ENCODE results near the gene ZNF860.

Gene ZNF860

GRCh38 chr3:31945738-31946052 lies 35.9 kb upstream of the ZNF860 start:
- Histone ChIP-seq H2AFZ (ENCODE audit: low read depth, low read length) (peak overlapping the region; percentile 9; the same call in 1 of the 2 replicates), H3K4me1 (ENCODE audit: low read length) (peaks cover 80% of the 10 kb centered on the region), H3K27ac (ENCODE audit: low read length) (peak overlapping the region; percentile 90), H3K36me3 (replicated peaks; ENCODE audit: low read depth, low read length) (peaks cover 21% of the 10 kb centered on the region), H4K20me1 (ENCODE audit: insufficient read depth, low read length) (no peaks in the 10 kb centered on the region), H3K79me2 (ENCODE audit: low read length) (peaks cover 63% of the 10 kb centered on the region), H3K9ac (ENCODE audit: low read length) (peak overlapping the region; percentile 67), H3K27me3 (ENCODE audit: low read depth, low read length) (no peaks in the 10 kb centered on the region), H3K4me2 (ENCODE audit: low read length) (peak overlapping the region; percentile 70), H3K9me3 (ENCODE audit: insufficient read depth, low read length) (peaks cover 11% of the 10 kb centered on the region), H3K4me3 (ENCODE audit: low read length) (peak overlapping the region; percentile 60)
- TF ChIP-seq CTCF (IDR thresholded peaks at IDR 0.05; ENCODE audit: low read depth, low read length) = no peak
- TF ChIP-seq EZH2phosphoT487 (IDR thresholded peaks at IDR 0.05; ENCODE audit: low read depth) = no peak

GRCh38 chr3:31946484-31947081 lies 35.0 kb upstream of the ZNF860 start:
- H4K20me1 ChIP-seq (ENCODE audit: insufficient read depth, low read length) = no peaks in the 10 kb centered on the region
- H3K4me1 ChIP-seq (ENCODE audit: low read length) = peaks cover 79% of the 10 kb centered on the region
- peak overlapping the region; percentile 90 for H3K27ac ChIP-seq (ENCODE audit: low read length)
- H3K9me3 ChIP-seq (ENCODE audit: insufficient read depth, low read length) = peaks cover 15% of the 10 kb centered on the region
- peaks cover 65% of the 10 kb centered on the region for H3K79me2 ChIP-seq (ENCODE audit: low read length)
- TF ChIP-seq CTCF (IDR thresholded peaks at IDR 0.05; ENCODE audit: low read depth, low read length) = no peak
- TF ChIP-seq EZH2phosphoT487 (IDR thresholded peaks at IDR 0.05; ENCODE audit: low read depth) = no peak
- peaks cover 25% of the 10 kb centered on the region for H3K36me3 ChIP-seq (replicated peaks; ENCODE audit: low read depth, low read length)
- H2AFZ ChIP-seq (ENCODE audit: low read depth, low read length) = 0 out of 2 replicates have a peak overlapping the region, but pooled peaks have one; percentile 0
- no peaks in the 10 kb centered on the region for H3K27me3 ChIP-seq (ENCODE audit: low read depth, low read length)
- peak overlapping the region; percentile 67 for H3K9ac ChIP-seq (ENCODE audit: low read length)
- peak overlapping the region; percentile 53 for H3K4me3 ChIP-seq (ENCODE audit: low read length)
- H3K4me2 ChIP-seq (ENCODE audit: low read length) = peak overlapping the region; percentile 70

GRCh38 chr3:31947162-31947561 lies 34.4 kb upstream of the ZNF860 start:
- Histone ChIP-seq H3K27ac (ENCODE audit: low read length) (peak overlapping the region; percentile 90), H3K27me3 (ENCODE audit: low read depth, low read length) (no peaks in the 10 kb centered on the region), H3K9me3 (ENCODE audit: insufficient read depth, low read length) (peaks cover 15% of the 10 kb centered on the region), H4K20me1 (ENCODE audit: insufficient read depth, low read length) (no peaks in the 10 kb centered on the region), H3K79me2 (ENCODE audit: low read length) (peaks cover 65% of the 10 kb centered on the region), H3K36me3 (replicated peaks; ENCODE audit: low read depth, low read length) (peaks cover 25% of the 10 kb centered on the region), H3K9ac (ENCODE audit: low read length) (peak overlapping the region; percentile 67), H3K4me3 (ENCODE audit: low read length) (peak overlapping the region; percentile 53), H2AFZ (ENCODE audit: low read depth, low read length) (peak overlapping the region; percentile 1; the same call in 1 of the 2 replicates), H3K4me1 (ENCODE audit: low read length) (peaks cover 78% of the 10 kb centered on the region), H3K4me2 (ENCODE audit: low read length) (peak overlapping the region; percentile 70)
- TF ChIP-seq CTCF (IDR thresholded peaks at IDR 0.05; ENCODE audit: low read depth, low read length) (no peak), EZH2phosphoT487 (IDR thresholded peaks at IDR 0.05; ENCODE audit: low read depth) (no peak)

- Histone ChIP-seq H3K4me1 (ENCODE audit: low read length) (peaks cover 78% of the 10 kb centered on the region), H3K27ac (ENCODE audit: low read length) (peak overlapping the region; percentile 90), H3K4me2 (ENCODE audit: low read length) (peak overlapping the region; percentile 70), H4K20me1 (ENCODE audit: insufficient read depth, low read length) (no peaks in the 10 kb centered on the region), H3K36me3 (replicated peaks; ENCODE audit: low read depth, low read length) (peaks cover 25% of the 10 kb centered on the region), H3K9ac (ENCODE audit: low read length) (peak overlapping the region; percentile 67), H2AFZ (ENCODE audit: low read depth, low read length) (0 out of 2 replicates have a peak overlapping the region, but pooled peaks have one; percentile 1), H3K79me2 (ENCODE audit: low read length) (peaks cover 69% of the 10 kb centered on the region), H3K9me3 (ENCODE audit: insufficient read depth, low read length) (peaks cover 15% of the 10 kb centered on the region), H3K27me3 (ENCODE audit: low read depth, low read length) (no peaks in the 10 kb centered on the region), H3K4me3 (ENCODE audit: low read length) (peak overlapping the region; percentile 53)
- TF ChIP-seq CTCF (IDR thresholded peaks at IDR 0.05; ENCODE audit: low read depth, low read length) = no peak
- TF ChIP-seq EZH2phosphoT487 (IDR thresholded peaks at IDR 0.05; ENCODE audit: low read depth) = no peak
These were observed 33.9 kb upstream of the ZNF860 start for GRCh38 chr3:31947671-31948091.

All from OCI-LY3 (cell line).